SIG-M5 treated with dmso at 0.1 percent for 504 hours (cell line): ENCODE measurements around the gene KLRD1.
A peak's percentile ranks its signal among the peaks of the same experiment; 100 is the strongest.
"Not testable (repeated sequence)": the region's sequence is repeated elsewhere in the genome, so short reads cannot be mapped to it uniquely, and the experiment has no call there.

ENCODE experiments used
- DNase-seq: peaks from one replicate; lab custom pipeline; 2025; ENCODE audit not compliant: unreplicated experiment; lab: John Stamatoyannopoulos, UW

KLRD1 gene

DNA sequence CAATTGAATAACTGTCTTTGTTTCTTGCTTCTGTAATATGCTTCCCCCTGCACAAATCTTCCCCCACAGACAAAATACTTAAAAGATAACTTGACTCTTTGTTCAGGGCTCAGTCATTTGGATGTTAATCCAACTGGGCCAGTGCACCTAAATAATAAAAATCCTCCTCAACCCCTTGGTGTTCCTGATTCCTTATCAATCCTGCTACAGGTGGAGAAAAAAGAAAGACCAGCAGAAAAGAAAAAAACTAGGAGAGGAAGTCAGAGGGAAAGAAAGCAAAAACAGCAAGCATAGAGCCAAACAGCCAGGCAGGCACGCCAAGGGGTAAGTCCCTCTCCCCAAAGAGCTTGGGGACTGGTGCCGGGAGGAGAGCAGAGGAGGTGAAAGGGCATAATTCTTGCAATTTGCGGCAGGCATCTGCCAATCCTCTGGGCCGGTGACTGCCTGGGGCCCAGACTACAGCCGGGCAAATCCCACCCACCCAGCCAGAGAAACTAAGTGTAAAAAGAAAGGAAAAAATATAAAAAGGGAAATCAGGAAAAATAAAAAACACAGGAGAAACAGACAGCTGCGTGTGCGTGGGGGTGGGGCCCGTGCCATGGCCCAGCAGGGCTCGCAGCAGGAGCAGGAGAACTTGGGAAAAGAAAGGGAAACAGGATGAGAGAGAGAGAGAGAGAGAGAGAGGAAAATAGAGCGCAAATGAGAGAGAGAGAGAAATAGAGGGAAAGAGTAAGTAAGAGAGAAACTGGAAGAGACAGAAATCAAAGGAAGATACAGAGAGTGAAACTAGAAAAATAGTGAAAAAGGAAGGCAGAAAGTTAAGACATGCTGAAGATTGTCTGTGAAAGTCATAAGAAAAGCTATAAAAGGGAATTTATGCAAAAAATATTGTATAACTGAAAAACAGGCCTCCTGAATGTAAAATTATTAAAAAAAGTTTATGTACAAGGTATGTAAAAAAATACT, 60.8 kb downstream of the KLRD1 start:
- DNase-seq, result peak; percentile 21

DNA sequence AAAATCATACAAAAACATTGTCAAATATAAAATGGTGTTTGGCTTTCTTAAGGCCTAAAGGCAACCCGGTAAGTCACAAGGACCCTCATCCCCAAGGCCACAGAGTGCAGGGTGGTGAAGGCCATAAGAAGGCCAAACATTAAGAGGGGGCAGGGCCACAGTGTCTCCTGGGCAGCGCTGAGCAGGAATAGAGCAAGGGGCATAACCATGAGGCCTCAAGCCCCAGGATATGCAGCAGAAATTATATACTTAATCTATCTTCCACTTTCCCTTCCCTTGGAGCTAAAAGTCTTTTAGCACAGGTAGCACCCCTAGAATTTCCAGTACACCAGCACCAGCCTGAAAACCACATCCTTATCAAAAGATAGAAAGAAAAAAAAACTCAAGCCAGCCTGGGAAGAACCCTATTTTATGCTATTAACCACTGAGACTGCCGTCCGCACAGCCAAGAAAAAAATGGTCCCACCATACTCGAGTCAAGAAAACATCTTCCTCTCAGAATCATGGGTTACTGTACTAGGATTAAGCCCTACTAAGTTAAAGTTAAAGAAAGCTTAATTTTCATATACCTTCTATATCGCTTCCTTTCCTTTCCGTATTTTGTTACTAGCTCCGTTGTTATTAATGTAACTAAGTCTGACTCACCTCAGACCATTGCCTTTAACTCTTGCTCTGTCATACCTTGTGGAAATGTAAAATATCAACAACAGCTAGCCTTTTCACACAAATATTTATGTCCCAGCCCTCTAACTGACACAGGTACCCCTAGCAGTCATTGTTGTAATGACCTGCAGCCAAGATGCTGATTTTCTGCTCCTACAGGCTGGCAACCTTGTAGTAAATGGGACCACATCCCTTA, 62.1 kb downstream of the KLRD1 start:
- no peak for DNase-seq

DNA sequence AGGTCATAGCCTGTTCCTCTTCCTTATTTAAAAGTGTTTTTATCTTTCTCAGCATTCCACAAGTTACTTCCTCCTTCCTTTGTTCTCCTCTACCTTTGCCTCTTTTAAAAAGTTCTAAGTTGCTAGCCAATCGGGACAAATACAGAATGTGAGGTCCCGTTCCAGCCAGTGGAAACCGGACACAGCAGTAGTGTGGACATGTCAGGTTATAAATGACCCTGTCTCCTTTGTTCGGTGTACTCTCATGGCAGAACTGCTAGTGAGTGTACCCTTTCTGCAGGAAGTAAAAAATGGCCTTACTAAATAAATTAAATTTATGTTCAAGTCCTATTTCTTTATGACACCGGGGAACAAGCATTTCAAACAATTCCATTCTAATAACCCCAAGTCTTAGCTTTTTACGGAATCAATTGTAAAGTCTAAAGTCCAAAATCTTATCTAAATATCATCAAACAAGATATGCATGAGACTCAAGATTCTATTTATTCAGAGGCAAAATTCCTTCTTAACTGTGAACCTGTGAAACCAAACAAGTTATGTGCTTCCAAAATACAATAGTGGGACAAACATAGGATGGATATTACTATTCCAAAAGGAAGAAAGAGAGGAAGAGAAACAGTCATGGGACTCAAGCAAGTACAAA, 64.3 kb downstream of the KLRD1 start:
- not testable (repeated sequence) for DNase-seq

DNA sequence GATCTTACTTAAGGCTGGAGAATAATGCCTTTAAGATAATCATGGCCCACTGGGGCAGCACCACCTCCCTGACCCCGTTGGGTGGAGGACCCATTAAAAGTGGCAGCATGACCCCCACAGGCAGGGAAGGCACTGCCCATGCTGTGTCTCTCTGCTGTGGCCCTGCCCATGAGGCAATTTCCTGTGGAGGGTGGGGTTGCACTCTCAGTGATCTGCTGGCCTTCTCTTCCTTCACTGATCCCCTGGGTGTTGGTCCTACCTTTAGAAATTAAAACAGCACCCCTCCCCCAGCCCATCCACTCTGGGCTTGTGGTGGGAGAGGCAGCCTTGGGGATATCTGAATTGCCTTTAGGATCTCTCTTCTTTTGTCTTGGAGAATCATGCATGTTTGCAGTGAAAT, 64.9 kb downstream of the KLRD1 start:
- DNase-seq, result peak; percentile 24

DNA sequence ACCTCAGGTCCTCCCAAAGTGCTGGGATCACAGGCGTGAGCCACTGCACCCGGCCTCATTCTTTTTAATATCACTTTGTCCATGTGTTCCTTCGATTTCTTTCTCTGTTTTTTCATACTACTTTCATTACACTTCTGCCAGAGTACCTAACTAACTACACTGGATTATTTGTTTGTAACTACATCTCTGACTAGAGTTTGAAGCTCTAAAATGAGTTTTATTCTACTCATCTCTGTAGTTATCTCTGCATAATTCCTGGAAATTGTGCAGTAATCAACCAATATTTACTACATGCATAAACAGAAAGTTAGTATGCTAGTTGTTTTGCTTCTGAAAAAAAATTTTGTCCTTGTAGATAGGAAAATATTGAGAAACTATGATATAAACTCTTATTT, 67.0 kb downstream of the KLRD1 start:
- no peak for DNase-seq

DNA sequence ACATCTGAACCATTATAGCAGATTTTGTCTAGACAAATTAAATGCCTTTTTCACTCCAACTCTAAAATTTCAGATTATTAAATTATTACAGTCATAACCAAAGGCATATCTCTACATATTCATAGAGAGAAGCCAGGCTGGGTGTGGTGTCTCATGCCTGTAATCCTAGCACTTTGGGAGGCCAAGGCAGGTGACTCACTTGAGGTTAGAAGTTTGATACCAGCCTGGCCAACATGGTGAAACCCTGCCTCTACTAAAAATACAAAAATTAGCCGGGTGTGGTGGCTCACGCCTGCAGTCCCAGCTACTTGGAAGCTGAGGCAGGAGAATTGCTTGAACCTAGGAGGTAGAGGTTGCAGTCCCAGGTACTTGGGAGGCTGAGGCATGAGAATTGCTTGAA, 71.1 kb downstream of the KLRD1 start:
- DNase-seq, result not testable (repeated sequence)
